Activated T-cell treated with anti-CD3 and anti-CD28 coated beads for 4 hours (primary cell): ENCODE measurements around the gene RGMA.

Source experiments
- DNase-seq: peaks from one replicate; pipeline ENCODE4 v3.0.0-alpha.2; 2020

Gene RGMA

DNA sequence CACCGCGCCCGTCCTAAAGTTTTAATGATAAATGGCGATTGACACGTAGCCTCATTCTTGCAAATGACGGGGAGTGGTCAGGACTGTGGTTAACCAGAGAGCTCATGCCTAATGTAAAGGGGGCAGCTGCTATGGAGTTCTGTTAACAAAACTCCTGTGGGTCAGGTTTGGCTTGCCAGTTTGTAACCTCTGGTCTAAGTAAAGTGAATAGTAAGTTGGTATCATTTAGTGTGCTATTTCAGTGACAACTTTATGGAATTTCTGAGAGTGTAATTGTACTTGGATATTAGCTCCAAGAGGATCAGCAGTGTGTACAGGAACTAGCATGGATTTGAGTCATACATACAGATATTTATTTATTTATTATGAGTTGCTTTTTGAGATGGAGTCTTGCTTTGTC lies 87.9 kb downstream of the RGMA start:
- DNase-seq = no peak

DNA sequence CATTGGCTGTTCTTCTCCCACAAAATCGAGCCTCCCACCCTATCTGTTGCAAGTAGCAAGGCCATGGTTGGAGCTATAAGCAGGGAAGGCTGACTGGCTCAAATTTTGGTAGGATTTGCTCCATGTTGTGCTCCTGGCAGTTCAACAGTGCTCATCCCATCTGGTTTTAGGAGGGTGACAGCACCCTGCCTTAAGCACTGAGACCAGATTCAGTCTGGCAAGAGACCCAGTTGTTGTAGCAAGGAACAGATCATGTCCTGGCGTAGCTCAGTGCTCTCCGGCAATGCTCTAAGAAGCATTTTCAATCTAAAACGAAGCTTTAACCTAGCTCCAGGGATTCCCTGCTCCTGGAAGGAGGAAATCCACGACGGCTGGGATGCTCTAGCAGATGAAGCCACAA lies 91.2 kb downstream of the RGMA start:
- DNase-seq = no peak

- no peak for DNase-seq
Measured at GRCh38 chr15:92992720-92993119, 96.3 kb downstream of the RGMA start.

DNA sequence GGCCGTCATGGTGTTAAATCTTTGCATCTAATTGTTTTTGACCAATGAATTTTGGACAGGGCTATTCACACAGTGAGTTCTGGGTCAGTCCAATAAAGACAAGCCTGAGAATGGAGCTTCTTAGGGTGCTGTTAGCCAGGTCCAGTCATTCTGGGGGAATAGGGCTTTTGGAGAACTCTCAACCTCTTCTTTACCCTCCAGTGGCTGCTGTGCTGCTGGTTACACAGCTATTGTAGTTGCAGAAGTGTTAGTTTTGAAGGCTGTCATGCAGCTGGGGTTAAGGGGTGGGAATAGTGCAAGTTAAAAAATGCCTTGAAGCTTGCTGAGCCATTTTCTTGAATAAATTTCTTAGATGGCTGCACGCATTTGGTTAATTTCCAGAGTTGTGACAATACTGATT lies 99.0 kb downstream of the RGMA start:
- DNase-seq = no peak

DNA sequence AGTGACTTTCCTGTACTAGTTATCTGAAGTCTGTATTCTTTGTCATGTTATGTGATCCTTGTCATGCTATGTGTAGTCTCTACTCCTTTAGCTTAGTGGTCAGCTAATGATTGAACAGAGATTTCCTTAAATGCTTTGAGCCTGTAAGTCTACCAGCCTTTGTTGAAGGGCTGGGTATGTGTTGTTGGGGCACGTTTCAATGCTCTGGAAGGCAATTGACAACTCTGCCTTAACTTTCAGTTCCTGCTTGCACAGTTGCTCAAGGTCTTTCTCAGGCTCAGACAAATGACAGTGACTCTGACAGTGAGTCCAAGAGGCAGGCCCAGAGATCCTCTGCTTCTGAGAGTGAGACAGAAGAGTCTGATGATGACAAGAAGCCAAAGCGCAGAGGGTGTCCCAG lies 99.5 kb downstream of the RGMA start:
- no peak for DNase-seq
